ENCODE results near the gene ADAM19.

ADAM19 gene

DNA sequence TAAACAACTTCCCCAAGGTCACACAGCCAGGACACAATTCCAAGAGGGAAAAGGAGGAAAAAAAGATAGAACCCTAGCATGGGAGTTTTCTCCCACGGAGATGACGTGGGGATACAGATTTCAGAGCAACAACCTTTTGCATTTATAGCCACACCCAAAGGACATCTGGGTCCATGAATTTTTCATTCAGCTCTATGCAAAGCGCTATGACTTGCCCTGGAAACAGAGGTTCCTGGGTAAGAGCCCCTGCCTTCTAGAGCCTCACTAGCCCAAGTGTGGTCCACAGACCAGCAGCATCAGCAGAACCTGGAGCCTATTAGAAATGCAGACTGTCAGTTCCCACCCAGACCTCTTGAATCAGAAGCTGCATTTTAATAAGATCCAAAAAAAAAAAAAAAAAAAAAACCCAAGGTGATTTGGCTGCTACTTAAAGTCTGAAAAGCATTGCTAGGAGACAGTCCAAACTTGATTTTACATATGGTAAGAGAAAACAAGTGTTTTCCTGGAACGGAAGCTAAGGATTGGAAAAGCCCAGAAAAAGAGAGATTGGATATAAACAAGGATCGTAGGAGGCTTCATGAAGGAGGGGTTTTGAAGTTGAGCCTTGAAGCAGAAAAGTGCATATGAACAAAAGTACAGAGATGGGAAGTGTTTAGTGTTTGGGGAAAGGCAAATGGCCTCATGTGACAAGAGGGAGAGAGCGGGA, 17.6 kb upstream of the ADAM19 start:
- H3K27ac ChIP-seq (ENCODE audit: low read length) = no peak overlapping the region
- no peaks in the 10 kb centered on the region for H3K27me3 ChIP-seq (ENCODE audit: insufficient read depth, low read length)
- no peak overlapping the region for H3K4me3 ChIP-seq (ENCODE audit: low read length)
- no peaks in the 10 kb centered on the region for H3K36me3 ChIP-seq (ENCODE audit: insufficient read depth, low read depth, low read length)
- no peaks in the 10 kb centered on the region for H3K4me1 ChIP-seq (ENCODE audit: insufficient read depth, low read length)
- H3K9ac ChIP-seq (ENCODE audit: low read depth, low read length) = no peak overlapping the region
- no peaks in the 10 kb centered on the region for H3K9me3 ChIP-seq (ENCODE audit: insufficient read depth, low read depth, low read length)

DNA sequence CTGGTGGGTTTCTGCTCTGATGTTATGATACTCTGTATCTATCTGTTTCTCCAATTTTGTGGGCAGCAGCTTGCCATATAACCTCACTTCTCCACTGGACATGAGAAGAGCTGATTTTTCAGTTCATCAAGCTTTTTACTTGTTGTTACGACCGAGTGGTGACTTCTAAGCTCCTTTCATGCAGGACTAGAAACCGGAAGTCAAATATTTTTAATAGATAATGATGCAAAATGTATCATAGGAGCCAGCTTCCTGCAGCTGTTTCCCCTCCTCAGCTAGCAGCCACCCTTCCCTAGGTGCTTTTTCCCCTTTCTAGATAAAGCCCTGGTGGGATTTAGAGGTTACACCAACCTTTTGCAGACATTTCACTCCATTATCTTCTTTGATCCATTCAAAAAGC, 17.0 kb upstream of the ADAM19 start:
- H3K4me1 ChIP-seq (ENCODE audit: insufficient read depth, low read length) = no peaks in the 10 kb centered on the region
- no peak overlapping the region for H3K27ac ChIP-seq (ENCODE audit: low read length)
- H3K27me3 ChIP-seq (ENCODE audit: insufficient read depth, low read length) = no peaks in the 10 kb centered on the region
- H3K36me3 ChIP-seq (ENCODE audit: insufficient read depth, low read depth, low read length) = no peaks in the 10 kb centered on the region
- H3K4me3 ChIP-seq (ENCODE audit: low read length) = no peak overlapping the region
- H3K9ac ChIP-seq (ENCODE audit: low read depth, low read length) = no peak overlapping the region
- H3K9me3 ChIP-seq (ENCODE audit: insufficient read depth, low read depth, low read length) = no peaks in the 10 kb centered on the region

DNA sequence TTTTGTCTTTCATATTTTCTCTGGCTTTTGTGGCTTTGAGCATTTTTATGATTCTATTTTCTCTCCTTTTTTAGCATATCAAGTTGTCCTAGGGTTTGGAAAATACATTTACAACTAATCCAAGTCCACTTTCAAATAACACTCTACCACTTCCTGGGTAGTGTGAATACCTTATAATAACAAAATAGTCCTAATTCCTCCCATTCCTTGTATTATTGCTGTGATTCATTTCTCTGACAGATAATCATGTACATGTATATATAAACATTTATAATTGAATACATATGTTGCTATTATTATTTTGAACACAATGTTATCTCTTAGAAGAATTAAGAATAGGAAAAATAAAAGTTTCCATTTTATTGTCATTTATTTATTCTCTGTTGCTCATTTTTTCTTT, 14.9 kb upstream of the ADAM19 start:
- Histone ChIP-seq H3K9me3 (ENCODE audit: insufficient read depth, low read depth, low read length) (no peaks in the 10 kb centered on the region), H3K4me3 (ENCODE audit: low read length) (no peak overlapping the region), H3K4me1 (ENCODE audit: insufficient read depth, low read length) (no peaks in the 10 kb centered on the region), H3K27ac (ENCODE audit: low read length) (no peak overlapping the region), H3K9ac (ENCODE audit: low read depth, low read length) (no peak overlapping the region), H3K27me3 (ENCODE audit: insufficient read depth, low read length) (no peaks in the 10 kb centered on the region), H3K36me3 (ENCODE audit: insufficient read depth, low read depth, low read length) (no peaks in the 10 kb centered on the region)

DNA sequence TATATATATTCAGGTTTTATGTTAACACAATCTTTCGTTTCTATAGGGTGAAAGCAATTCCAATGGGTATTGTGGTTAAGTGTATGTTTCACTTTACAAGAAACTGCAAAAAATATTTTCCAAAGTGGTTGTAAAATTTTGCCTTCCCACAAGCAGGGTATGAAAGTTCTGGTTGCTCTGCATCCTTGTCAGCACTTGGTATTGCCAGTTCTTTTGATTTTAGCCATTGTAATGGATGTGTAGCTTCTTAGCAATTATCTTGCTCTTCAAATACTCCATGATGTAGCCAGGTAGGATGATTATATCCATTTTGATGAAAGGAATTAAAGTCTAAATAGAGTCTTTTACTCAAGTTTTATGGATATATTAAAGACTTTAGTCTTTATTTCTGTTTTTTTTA, 9.1 kb upstream of the ADAM19 start:
- H3K36me3 ChIP-seq (ENCODE audit: insufficient read depth, low read depth, low read length) = no peaks in the 10 kb centered on the region
- no peaks in the 10 kb centered on the region for H3K27me3 ChIP-seq (ENCODE audit: insufficient read depth, low read length)
- H3K4me1 ChIP-seq (ENCODE audit: insufficient read depth, low read length) = no peaks in the 10 kb centered on the region
- no peak overlapping the region for H3K9ac ChIP-seq (ENCODE audit: low read depth, low read length)
- H3K27ac ChIP-seq (ENCODE audit: low read length) = no peak overlapping the region
- no peak overlapping the region for H3K4me3 ChIP-seq (ENCODE audit: low read length)
- no peaks in the 10 kb centered on the region for H3K9me3 ChIP-seq (ENCODE audit: insufficient read depth, low read depth, low read length)

GRCh38 chr5:157582731-157583620, 7.4 kb upstream of the ADAM19 start:
- H3K4me1 ChIP-seq (ENCODE audit: insufficient read depth, low read length) = no peaks in the 10 kb centered on the region
- no peak overlapping the region for H3K4me3 ChIP-seq (ENCODE audit: low read length)
- H3K36me3 ChIP-seq (ENCODE audit: insufficient read depth, low read depth, low read length) = no peaks in the 10 kb centered on the region
- no peak overlapping the region for H3K27ac ChIP-seq (ENCODE audit: low read length)
- H3K27me3 ChIP-seq (ENCODE audit: insufficient read depth, low read length) = no peaks in the 10 kb centered on the region
- H3K9me3 ChIP-seq (ENCODE audit: insufficient read depth, low read depth, low read length) = no peaks in the 10 kb centered on the region
- no peak overlapping the region for H3K9ac ChIP-seq (ENCODE audit: low read depth, low read length)

DNA sequence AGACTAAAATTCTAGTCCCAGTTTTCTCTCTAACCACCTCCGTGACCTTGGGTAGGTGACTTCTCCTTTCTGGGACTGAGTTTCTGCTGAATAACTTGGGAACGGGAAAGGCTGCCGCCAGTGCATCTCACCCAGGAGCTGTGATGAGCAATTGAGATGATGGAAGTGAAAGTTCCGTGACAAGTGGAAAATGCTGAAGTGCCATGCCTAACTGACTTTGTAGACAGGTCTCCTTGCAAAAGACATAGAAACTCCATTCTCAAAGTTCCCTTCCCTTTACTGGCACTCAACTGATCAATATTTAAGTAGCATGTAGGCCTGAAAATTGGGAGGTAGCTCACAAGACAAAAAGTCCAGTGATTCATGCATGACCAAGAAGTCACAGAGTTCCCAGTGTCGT, 6.3 kb upstream of the ADAM19 start:
- Histone ChIP-seq H3K36me3 (ENCODE audit: insufficient read depth, low read depth, low read length) (no peaks in the 10 kb centered on the region), H3K4me3 (ENCODE audit: low read length) (no peak overlapping the region), H3K4me1 (ENCODE audit: insufficient read depth, low read length) (no peaks in the 10 kb centered on the region; the same call in 1 of the 2 replicates), H3K9ac (ENCODE audit: low read depth, low read length) (no peak overlapping the region), H3K9me3 (ENCODE audit: insufficient read depth, low read depth, low read length) (no peaks in the 10 kb centered on the region), H3K27me3 (ENCODE audit: insufficient read depth, low read length) (peaks cover 3% of the 10 kb centered on the region; the same call in 1 of the 2 replicates), H3K27ac (ENCODE audit: low read length) (no peak overlapping the region)

- H3K27ac ChIP-seq (ENCODE audit: low read length) = no peak overlapping the region
- peaks cover 5% of the 10 kb centered on the region for H3K4me1 ChIP-seq (ENCODE audit: insufficient read depth, low read length)
- H3K9ac ChIP-seq (ENCODE audit: low read depth, low read length) = no peak overlapping the region
- no peaks in the 10 kb centered on the region for H3K36me3 ChIP-seq (ENCODE audit: insufficient read depth, low read depth, low read length)
- H3K9me3 ChIP-seq (ENCODE audit: insufficient read depth, low read depth, low read length) = no peaks in the 10 kb centered on the region
- H3K4me3 ChIP-seq (ENCODE audit: low read length) = no peak overlapping the region
- H3K27me3 ChIP-seq (ENCODE audit: insufficient read depth, low read length) = peaks cover 30% of the 10 kb centered on the region
These were observed 2.7 kb upstream of the ADAM19 start for GRCh38 chr5:157578079-157578780.

DNA sequence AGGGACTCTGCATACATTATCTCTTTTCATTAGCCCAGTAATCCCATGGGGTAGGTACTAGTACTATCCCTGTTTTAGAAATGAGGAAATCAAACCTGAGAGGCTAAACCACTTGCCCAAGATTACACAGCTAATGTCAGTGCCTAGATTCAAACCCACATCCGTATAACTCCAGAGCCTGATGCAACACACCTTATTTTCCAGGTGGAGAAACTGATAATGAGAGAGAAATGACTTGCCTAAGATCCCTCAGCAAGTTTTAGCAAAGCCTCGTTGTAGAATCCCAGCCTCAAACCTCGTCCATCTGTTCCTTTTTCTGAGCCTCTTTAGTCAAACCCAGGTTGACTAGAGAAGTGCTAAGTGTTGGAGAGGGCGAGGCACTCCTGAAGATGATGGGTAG, 1.1 kb upstream of the ADAM19 start:
- Histone ChIP-seq H3K27me3 (ENCODE audit: insufficient read depth, low read length) (peaks cover 30% of the 10 kb centered on the region), H3K36me3 (ENCODE audit: insufficient read depth, low read depth, low read length) (no peaks in the 10 kb centered on the region), H3K9ac (ENCODE audit: low read depth, low read length) (no peak overlapping the region), H3K4me1 (ENCODE audit: insufficient read depth, low read length) (peaks cover 7% of the 10 kb centered on the region), H3K4me3 (ENCODE audit: low read length) (peak overlapping the region; percentile 91), H3K27ac (ENCODE audit: low read length) (no peak overlapping the region), H3K9me3 (ENCODE audit: insufficient read depth, low read depth, low read length) (no peaks in the 10 kb centered on the region)

DNA sequence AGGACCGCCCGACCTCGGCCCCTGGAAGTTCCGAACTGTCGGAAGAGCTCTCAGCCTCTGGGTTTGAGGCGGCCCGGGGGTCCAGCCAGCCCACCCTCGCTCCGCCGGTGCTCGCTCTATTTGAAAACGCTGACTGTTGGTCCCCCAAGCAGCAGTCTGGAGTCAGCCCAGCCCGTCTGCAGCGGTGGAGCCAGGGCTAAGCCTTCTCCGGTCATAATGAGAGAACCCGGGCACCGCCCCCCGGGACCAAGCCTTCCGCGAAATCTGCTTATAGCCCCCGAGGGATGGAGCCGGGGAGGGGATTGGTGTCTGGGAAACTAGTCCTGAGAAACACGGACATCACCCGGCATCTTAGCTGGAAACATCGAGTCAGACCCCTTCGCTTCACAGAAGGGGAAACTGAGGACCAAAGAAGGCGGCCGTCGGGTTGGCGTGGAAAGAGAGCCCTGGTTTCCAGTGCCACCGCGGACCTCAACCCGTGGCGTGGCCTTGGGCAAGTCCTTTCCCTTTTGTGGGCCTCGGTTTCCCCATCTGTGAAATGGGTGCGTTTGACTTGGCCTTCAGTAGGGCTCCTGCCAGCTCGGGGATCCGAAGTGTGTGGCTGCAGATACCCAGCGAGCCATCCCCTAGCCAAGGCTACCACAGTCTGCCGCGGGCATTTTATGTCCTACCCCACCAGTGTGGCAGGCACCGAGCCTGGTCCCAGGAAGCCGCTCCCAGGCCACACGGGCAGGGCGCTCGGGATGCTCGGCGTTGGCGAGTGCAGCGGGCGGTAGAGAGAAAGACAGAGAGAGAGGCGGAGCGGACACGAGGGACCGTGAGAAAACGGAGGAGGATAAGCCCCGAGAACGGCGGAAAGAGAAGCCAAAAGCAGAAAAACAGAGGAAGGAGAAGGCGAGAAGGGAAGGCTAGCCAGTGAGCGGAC, 857 bp downstream of the ADAM19 start:
- Histone ChIP-seq H3K4me3 (ENCODE audit: low read length) (peak overlapping the region; percentile 91), H3K9me3 (ENCODE audit: insufficient read depth, low read depth, low read length) (no peaks in the 10 kb centered on the region), H3K36me3 (ENCODE audit: insufficient read depth, low read depth, low read length) (no peaks in the 10 kb centered on the region), H3K27me3 (ENCODE audit: insufficient read depth, low read length) (peaks cover 30% of the 10 kb centered on the region), H3K27ac (ENCODE audit: low read length) (no peak overlapping the region), H3K4me1 (ENCODE audit: insufficient read depth, low read length) (peaks cover 16% of the 10 kb centered on the region), H3K9ac (ENCODE audit: low read depth, low read length) (peak overlapping the region; percentile 71; the same call in 1 of the 2 replicates)

GRCh38 chr5:157571357-157571827, 4.2 kb downstream of the ADAM19 start:
- Histone ChIP-seq H3K27me3 (ENCODE audit: insufficient read depth, low read length) (peaks cover 21% of the 10 kb centered on the region), H3K27ac (ENCODE audit: low read length) (no peak overlapping the region), H3K9ac (ENCODE audit: low read depth, low read length) (no peak overlapping the region), H3K4me1 (ENCODE audit: insufficient read depth, low read length) (peaks cover 12% of the 10 kb centered on the region), H3K36me3 (ENCODE audit: insufficient read depth, low read depth, low read length) (no peaks in the 10 kb centered on the region), H3K4me3 (ENCODE audit: low read length) (no peak overlapping the region; the same call in 1 of the 2 replicates), H3K9me3 (ENCODE audit: insufficient read depth, low read depth, low read length) (no peaks in the 10 kb centered on the region)
